Measurements from ENCODE around the gene SH3GLB2. TPM values are rescaled to one million over a fixed set of nuclear protein-coding genes. Genes with fewer than 3 reads are reported as not detected.

Gene SH3GLB2
- total RNA-seq, 3 donors from 2014 or later (not counting 1 experiment from before 2014, with no cell fraction given), result 50.3 to 67.1 (median 65.4) TPM

GRCh38 chr9:129052592-129052991 lies 24.5 kb upstream of the SH3GLB2 start:
- H3K4me3 Mint-ChIP-seq, result no peak overlapping the region
- WGBS (ENCODE audit: insufficient coverage), result 96% methylated on average over 7 of the region's 8 CpGs
- intact Hi-C loops (cut with micrococcal nuclease), result no loop called here
- DNase-seq (no peak), ATAC-seq (no peak)
- H3K36me3 Mint-ChIP-seq, result no peaks in the 10 kb centered on the region
- no peak for TF ChIP-seq CTCF (IDR thresholded peaks at IDR 0.05)
- no peaks in the 10 kb centered on the region for H3K27me3 Mint-ChIP-seq (ENCODE audit: low read depth in 2 of 2)
- H3K27ac Mint-ChIP-seq, result no peak overlapping the region
- Histone ChIP-seq H3K4me3 (ENCODE audit: low read length) (no peak overlapping the region), H3K27me3 (ENCODE audit: control insufficient read depth, insufficient read depth, low read length) (no peaks in the 10 kb centered on the region), H3K36me3 (ENCODE audit: control insufficient read depth, insufficient read depth, low read length) (peaks cover 40% of the 10 kb centered on the region), H3K27ac (ENCODE audit: low read length) (no peak overlapping the region), H3K4me1 (ENCODE audit: control insufficient read depth, insufficient read depth, low read length) (no peaks in the 10 kb centered on the region), H3K9me3 (ENCODE audit: control insufficient read depth, insufficient read depth, low read length) (no peaks in the 10 kb centered on the region)
- no peaks in the 10 kb centered on the region for H3K4me1 Mint-ChIP-seq
- H3K9me3 Mint-ChIP-seq, result no peaks in the 10 kb centered on the region

- DNase-seq (no peak), ATAC-seq (no peak)
- no peak overlapping the region for H3K4me3 ChIP-seq (ENCODE audit: low read length)
- intact Hi-C loops (cut with micrococcal nuclease), result no loop called here
- H3K27me3 Mint-ChIP-seq (ENCODE audit: low read depth in 2 of 2), result no peaks in the 10 kb centered on the region
- peaks cover 13 to 26% of the 10 kb centered on the region in 2 donors for H3K4me1 Mint-ChIP-seq
- no peaks in the 10 kb centered on the region for H3K9me3 Mint-ChIP-seq
- H3K4me3 Mint-ChIP-seq, result no peak overlapping the region
- no peaks in the 10 kb centered on the region for H3K36me3 Mint-ChIP-seq
- peaks cover 20% of the 10 kb centered on the region for H3K36me3 ChIP-seq (ENCODE audit: control insufficient read depth, insufficient read depth, low read length)
- 95% methylated on average over 16 of the region's 16 CpGs for WGBS (ENCODE audit: insufficient coverage)
- H3K27me3 ChIP-seq (ENCODE audit: control insufficient read depth, insufficient read depth, low read length), result no peaks in the 10 kb centered on the region
- H3K27ac ChIP-seq (ENCODE audit: low read length), result no peak overlapping the region
- H3K27ac Mint-ChIP-seq, result no peak overlapping the region
- TF ChIP-seq CTCF (IDR thresholded peaks at IDR 0.05), result no peak
- H3K4me1 ChIP-seq (ENCODE audit: control insufficient read depth, insufficient read depth, low read length), result peaks cover 18% of the 10 kb centered on the region
- no peaks in the 10 kb centered on the region for H3K9me3 ChIP-seq (ENCODE audit: control insufficient read depth, insufficient read depth, low read length)
Observed at GRCh38 chr9:129042016-129042415, 13.9 kb upstream of the SH3GLB2 start.

GRCh38 chr9:129040113-129040643 lies 12.0 kb upstream of the SH3GLB2 start:
- 96% methylated on average over 12 of the region's 12 CpGs for WGBS (ENCODE audit: insufficient coverage)
- DNase-seq, result no peak
- Histone ChIP-seq H3K9me3 (ENCODE audit: control insufficient read depth, insufficient read depth, low read length) (no peaks in the 10 kb centered on the region), H3K36me3 (ENCODE audit: control insufficient read depth, insufficient read depth, low read length) (peaks cover 16% of the 10 kb centered on the region), H3K27ac (ENCODE audit: low read length) (no peak overlapping the region), H3K4me1 (ENCODE audit: control insufficient read depth, insufficient read depth, low read length) (peaks cover 28% of the 10 kb centered on the region), H3K4me3 (ENCODE audit: low read length) (no peak overlapping the region), H3K27me3 (ENCODE audit: control insufficient read depth, insufficient read depth, low read length) (no peaks in the 10 kb centered on the region)
- TF ChIP-seq CTCF (IDR thresholded peaks at IDR 0.05), result no peak
- intact Hi-C loops (cut with micrococcal nuclease), result no loop called here
- no peak for ATAC-seq
- Mint-ChIP-seq H3K4me1 (peaks cover 24 to 40% of the 10 kb centered on the region in 2 donors), H3K9me3 (no peaks in the 10 kb centered on the region), H3K36me3 (no peaks in the 10 kb centered on the region), H3K27ac (no peak overlapping the region), H3K27me3 (ENCODE audit: low read depth in 2 of 2) (no peaks in the 10 kb centered on the region), H3K4me3 (peak overlapping the region; percentile 6)
